ENCODE results near the gene ZNF597. TPM values are rescaled to one million over a fixed set of nuclear protein-coding genes. Genes with fewer than 3 reads are reported as not detected.
A peak's percentile ranks its signal among the peaks of the same experiment; 100 is the strongest.

ZNF597 gene
- total RNA-seq = 1 to 10 TPM; 1.2 to 1.5 (median 1.3) TPM

- DNase-seq (peak; percentile 70), ATAC-seq (peak; percentile 93 to 95)
- peaks cover 22% of the 10 kb centered on the region for H3K36me3 Mint-ChIP-seq (ENCODE audit: insufficient read depth)
- H3K27me3 Mint-ChIP-seq (ENCODE audit: low read depth) = no peaks in the 10 kb centered on the region
- H3K9me3 Mint-ChIP-seq = peaks cover 4% of the 10 kb centered on the region
- peak within 1 kb of the TSS; percentile 99 for H3K4me3 Mint-ChIP-seq
- peaks cover 23% of the 10 kb centered on the region for H3K4me1 Mint-ChIP-seq (ENCODE audit: low read depth)
These were observed at the start of gene ZNF597, which contains the start of gene NAA60 for GRCh38 chr16:3443108-3444031. TSS of gene ZNF597 (minus strand) at chr16:3443504. CDS start at chr16:3443153, 351 bp downstream. TSS of gene NAA60 (plus strand) at chr16:3443680. CDS start at chr16:3476228, 32,548 bp downstream.

GRCh38 chr16:3492356-3492755 is 49.1 kb upstream of the ZNF597 start:
- Mint-ChIP-seq H3K9me3 (no peaks in the 10 kb centered on the region), H3K4me1 (ENCODE audit: low read depth) (no peaks in the 10 kb centered on the region), H3K27me3 (ENCODE audit: low read depth) (no peaks in the 10 kb centered on the region), H3K36me3 (ENCODE audit: insufficient read depth) (no peaks in the 10 kb centered on the region), H3K4me3 (no peak overlapping the region)
- DNase-seq = no peak
- no peak for ATAC-seq

DNA sequence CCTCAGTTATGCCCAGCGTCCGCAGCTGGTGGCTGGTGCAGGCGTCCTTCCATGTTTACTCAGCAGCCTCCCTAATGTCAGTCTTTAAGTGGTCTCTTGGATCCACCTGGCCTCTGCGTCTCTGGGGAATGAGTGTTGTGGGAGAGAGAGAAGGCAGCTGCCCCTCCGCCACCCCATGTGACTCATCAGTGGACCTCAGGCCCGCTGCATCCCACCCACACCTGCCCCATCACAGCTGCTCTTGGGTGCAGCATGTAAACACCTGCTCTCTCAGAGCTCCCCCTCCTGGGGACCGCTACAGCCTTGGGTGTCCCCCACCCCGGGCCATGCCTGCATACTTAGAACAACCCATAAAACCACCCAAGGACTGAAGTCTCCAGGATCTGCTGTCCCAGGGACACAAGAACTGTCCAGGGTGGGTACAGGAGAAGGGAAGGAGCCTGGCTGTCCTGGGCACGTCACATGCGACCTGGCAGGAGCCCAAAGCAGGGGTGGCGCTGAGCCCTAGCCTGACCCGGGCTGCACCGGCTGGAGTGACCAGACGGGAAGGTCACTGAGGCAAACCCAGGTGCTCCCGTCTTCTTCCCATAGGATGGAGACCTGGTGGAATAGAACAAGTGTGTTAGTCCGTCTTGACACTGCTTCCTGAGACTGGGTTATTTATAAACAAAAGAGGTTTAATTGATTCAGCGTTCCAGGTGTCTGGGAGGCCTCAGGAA is 47.8 kb upstream of the ZNF597 start:
- ATAC-seq (no peak), DNase-seq (no peak)
- H3K27me3 Mint-ChIP-seq (ENCODE audit: low read depth) = no peaks in the 10 kb centered on the region
- no peaks in the 10 kb centered on the region for H3K4me1 Mint-ChIP-seq (ENCODE audit: low read depth)
- peaks cover 3% of the 10 kb centered on the region for H3K36me3 Mint-ChIP-seq (ENCODE audit: insufficient read depth)
- no peaks in the 10 kb centered on the region for H3K9me3 Mint-ChIP-seq
- no peak overlapping the region for H3K4me3 Mint-ChIP-seq

- ATAC-seq (no peak), DNase-seq (no peak)
- Mint-ChIP-seq H3K4me3 (no peak overlapping the region), H3K27me3 (ENCODE audit: low read depth) (no peaks in the 10 kb centered on the region), H3K36me3 (ENCODE audit: insufficient read depth) (peaks cover 6% of the 10 kb centered on the region), H3K9me3 (no peaks in the 10 kb centered on the region), H3K4me1 (ENCODE audit: low read depth) (no peaks in the 10 kb centered on the region)
These were observed 45.5 kb upstream of the ZNF597 start for GRCh38 chr16:3488801-3489200.

DNA sequence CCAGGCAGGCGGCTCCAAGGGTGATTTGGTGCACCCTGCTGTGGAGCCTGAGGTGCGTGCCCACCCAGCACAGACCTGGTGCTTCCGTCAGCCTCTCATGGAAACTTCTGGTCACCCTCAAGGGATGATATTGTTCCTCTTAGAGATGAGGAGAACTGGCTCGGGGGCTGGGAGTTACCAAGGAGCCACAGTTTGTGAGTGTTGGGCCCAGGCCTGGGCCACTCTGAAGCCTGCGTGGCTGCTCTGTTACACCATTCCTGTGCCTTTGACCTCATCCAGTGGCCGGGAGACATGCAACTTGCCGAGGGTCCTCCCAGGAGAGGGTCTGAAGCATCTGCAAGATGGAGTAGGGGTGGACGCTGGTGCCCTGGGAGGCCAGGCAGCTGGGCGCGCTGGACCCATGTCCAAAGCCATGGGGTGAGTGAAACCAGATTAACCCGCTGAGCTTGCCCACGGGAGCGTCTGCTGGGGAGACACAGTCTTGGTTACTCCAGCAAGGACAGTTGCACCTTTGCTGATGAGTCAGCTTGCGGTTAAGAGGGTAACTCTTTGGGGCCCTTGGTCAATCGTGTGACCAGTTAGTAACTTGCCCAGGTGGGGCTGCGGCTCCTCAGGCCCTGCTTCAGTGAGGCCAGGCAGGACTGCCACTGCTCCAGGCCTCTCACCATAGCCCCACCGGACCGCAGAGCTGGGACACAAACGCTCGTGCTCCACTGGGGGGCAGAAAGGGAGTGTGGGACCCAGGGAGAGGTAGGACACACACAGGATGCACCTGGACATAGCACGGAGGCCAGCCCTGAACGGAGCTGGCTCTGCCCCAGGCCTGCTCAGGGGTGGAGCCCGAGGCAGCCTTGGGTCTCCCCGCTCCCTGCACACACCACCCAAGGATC is 44.5 kb upstream of the ZNF597 start:
- ATAC-seq (no peak), DNase-seq (no peak)
- no peak overlapping the region for H3K4me3 Mint-ChIP-seq
- peaks cover 16% of the 10 kb centered on the region for H3K36me3 Mint-ChIP-seq (ENCODE audit: insufficient read depth)
- H3K27me3 Mint-ChIP-seq (ENCODE audit: low read depth) = no peaks in the 10 kb centered on the region
- H3K9me3 Mint-ChIP-seq = no peaks in the 10 kb centered on the region
- H3K4me1 Mint-ChIP-seq (ENCODE audit: low read depth) = no peaks in the 10 kb centered on the region

DNA sequence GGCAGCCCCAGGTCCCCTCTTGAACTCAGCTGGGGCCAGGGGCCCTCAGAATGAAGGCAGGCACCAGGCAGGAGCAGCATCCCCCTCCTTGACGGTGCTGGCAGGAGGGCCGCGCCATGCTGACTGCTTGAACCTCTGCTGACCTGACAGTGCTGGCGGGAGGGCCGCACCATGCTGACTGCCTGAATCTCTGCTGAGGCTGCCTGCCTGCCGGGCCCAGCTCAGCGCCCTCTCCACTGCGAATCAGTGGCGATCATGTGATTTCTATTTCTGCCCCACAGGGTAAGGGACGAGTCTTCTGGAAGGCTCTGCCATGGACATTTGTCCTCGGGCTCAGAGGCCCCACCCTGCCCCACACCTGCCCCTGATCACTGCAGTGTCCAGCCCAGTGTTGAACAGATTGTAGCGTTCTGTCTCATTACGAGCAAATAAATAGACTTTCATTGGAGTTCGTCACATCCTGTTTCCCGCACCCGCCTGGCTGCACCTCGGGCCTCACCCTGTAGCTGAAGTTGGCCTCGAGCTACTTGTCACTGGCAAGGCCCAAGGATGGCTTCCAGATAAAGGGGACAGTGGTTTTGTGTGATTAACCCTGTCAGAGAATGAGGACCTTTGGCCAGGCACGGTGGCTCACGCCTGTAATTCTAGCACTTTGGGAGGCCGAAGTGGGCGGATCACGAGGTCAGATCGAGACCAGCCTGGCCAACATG is 43.4 kb upstream of the ZNF597 start:
- Mint-ChIP-seq H3K27me3 (ENCODE audit: low read depth) (no peaks in the 10 kb centered on the region), H3K4me3 (no peak overlapping the region), H3K4me1 (ENCODE audit: low read depth) (no peaks in the 10 kb centered on the region), H3K36me3 (ENCODE audit: insufficient read depth) (peaks cover 23% of the 10 kb centered on the region), H3K9me3 (no peaks in the 10 kb centered on the region)
- no peak for DNase-seq
- no peak for ATAC-seq

- no peak for ATAC-seq
- H3K4me3 Mint-ChIP-seq = no peak overlapping the region
- H3K9me3 Mint-ChIP-seq = no peaks in the 10 kb centered on the region
- no peak for DNase-seq
- H3K4me1 Mint-ChIP-seq (ENCODE audit: low read depth) = no peaks in the 10 kb centered on the region
- H3K36me3 Mint-ChIP-seq (ENCODE audit: insufficient read depth) = peaks cover 29% of the 10 kb centered on the region
- H3K27me3 Mint-ChIP-seq (ENCODE audit: low read depth) = no peaks in the 10 kb centered on the region
These were observed 42.7 kb upstream of the ZNF597 start for GRCh38 chr16:3485821-3486505.

DNA sequence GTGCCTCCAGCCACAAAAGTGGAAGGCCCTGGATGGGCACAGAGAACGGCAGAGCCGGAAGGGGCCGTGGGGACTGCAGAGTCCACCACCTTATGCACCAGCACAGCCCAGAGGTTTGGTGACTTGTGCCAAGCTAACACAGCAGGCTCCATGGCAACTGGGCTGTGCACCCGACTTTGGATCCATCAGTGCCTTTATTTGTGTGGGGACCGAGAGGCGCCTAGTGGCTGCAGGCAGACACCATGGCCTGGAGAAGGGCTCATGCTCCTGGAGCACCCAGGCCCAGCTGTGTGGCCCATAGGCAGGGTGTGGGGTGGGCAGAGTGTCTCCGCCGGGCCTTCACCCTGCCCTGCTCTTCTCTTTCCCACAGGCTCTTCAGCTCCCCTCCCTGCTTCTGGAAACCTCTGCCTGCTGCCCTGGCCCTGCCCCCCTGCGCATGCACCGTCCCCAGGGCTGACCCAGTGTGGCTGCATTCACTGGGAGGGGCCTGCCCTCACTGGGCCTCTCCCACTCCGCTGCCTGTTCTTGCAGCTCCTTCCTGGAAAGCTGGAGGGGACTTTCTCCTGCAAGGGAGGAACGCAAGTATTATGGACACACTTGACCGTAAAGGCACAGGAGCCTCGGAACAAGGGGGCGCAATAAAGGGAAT is 41.9 kb upstream of the ZNF597 start:
- ATAC-seq = no peak
- H3K4me1 Mint-ChIP-seq (ENCODE audit: low read depth) = no peaks in the 10 kb centered on the region

DNA sequence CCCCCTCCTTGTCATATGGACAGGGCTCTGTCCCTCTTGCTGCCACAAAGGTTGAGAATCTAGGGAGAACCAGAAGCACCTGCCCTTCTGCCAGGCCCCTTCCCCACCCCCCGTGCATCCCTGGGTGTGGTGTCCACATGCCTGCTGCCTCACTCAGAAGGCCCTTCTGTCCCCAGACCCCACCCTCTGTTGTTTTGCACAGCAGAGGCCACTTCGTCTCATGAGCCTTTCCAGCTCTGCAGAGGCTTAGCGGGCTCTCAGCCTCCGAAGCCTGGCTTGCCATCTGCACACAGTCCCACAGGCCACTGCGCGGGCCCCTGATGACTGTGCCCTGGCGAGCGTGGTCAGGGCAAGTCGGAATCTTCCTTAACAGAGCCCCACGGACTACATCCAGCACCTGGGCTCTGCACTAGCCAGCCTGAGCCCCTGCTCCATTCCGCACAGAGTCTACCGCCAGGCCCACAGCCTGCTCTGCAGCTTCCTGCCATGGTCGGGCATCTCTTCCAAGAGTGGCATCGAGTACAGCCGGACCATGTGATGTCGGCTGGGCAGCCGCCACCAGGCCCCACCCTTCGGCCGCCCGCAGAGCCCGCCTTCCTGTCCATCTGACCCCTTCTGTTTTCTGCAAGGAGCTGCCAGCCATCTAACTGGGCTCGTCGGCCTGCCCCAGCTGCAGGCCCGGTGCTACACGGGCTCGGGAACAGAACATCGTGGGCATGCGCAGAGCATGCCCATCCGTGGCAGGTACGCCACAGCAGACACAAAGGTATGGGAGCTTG is 41.2 kb upstream of the ZNF597 start:
- peaks cover 33% of the 10 kb centered on the region for H3K36me3 Mint-ChIP-seq (ENCODE audit: insufficient read depth)
- DNase-seq (no peak), ATAC-seq (no peak)
- H3K27me3 Mint-ChIP-seq (ENCODE audit: low read depth) = no peaks in the 10 kb centered on the region
- no peaks in the 10 kb centered on the region for H3K4me1 Mint-ChIP-seq (ENCODE audit: low read depth)
- no peaks in the 10 kb centered on the region for H3K9me3 Mint-ChIP-seq
- H3K4me3 Mint-ChIP-seq = no peak overlapping the region

More for the DNA sequence above, 41.9 kb upstream of the ZNF597 start:
- H3K27me3 Mint-ChIP-seq (ENCODE audit: low read depth) = no peaks in the 10 kb centered on the region
- H3K9me3 Mint-ChIP-seq = no peaks in the 10 kb centered on the region
- H3K4me3 Mint-ChIP-seq = no peak overlapping the region
- peaks cover 31% of the 10 kb centered on the region for H3K36me3 Mint-ChIP-seq (ENCODE audit: insufficient read depth)
- DNase-seq = no peak

GRCh38 chr16:3482659-3483241 is 39.4 kb upstream of the ZNF597 start:
- DNase-seq (no peak), ATAC-seq (no peak)
- H3K4me1 Mint-ChIP-seq (ENCODE audit: low read depth) = no peaks in the 10 kb centered on the region
- peaks cover 34% of the 10 kb centered on the region for H3K36me3 Mint-ChIP-seq (ENCODE audit: insufficient read depth)
- H3K27me3 Mint-ChIP-seq (ENCODE audit: low read depth) = no peaks in the 10 kb centered on the region
- H3K9me3 Mint-ChIP-seq = no peaks in the 10 kb centered on the region
- H3K4me3 Mint-ChIP-seq = no peak overlapping the region

- ATAC-seq (no peak), DNase-seq (no peak)
- H3K9me3 Mint-ChIP-seq = no peaks in the 10 kb centered on the region
- H3K4me1 Mint-ChIP-seq (ENCODE audit: low read depth) = no peaks in the 10 kb centered on the region
- no peak overlapping the region for H3K4me3 Mint-ChIP-seq
- peaks cover 37% of the 10 kb centered on the region for H3K36me3 Mint-ChIP-seq (ENCODE audit: insufficient read depth)
- H3K27me3 Mint-ChIP-seq (ENCODE audit: low read depth) = no peaks in the 10 kb centered on the region
These were observed 38.7 kb upstream of the ZNF597 start for GRCh38 chr16:3481696-3482658.

All from activated T-cell treated with anti-CD3 and anti-CD28 coated beads, Interleukin-2, amount 50 U/mL, for 4 hours (primary cell).